Epithelial cell of proximal tubule (primary cell): ENCODE data around the gene IPCEF1. TPM values are rescaled to one million over a fixed set of nuclear protein-coding genes. Genes with fewer than 3 reads are reported as not detected.

Source experiments
- DNase-seq: peaks from one replicate; pipeline ENCODE4 v3.0.0-alpha.2; 2011; ENCODE audit warnings: low read depth
- H3K4me3 ChIP-seq: 2 replicates; pipeline ENCODE4 v1.5.1; 2011; ENCODE audit warnings: low read depth, mild to moderate bottlenecking, low read length
- CTCF ChIP-seq: conservative IDR thresholded peaks from 2 replicates; pipeline ENCODE4 v1.5.1; 2012; ENCODE audit warnings: low read depth, mild to moderate bottlenecking, low read length
- total RNA-seq: library from RNA; depleted of rRNA; stranded (reverse); fragments of >200 nt; gene quantifications from 2 replicates; pipeline ENCODE4 v1.2.3, GENCODE V29; 2015

IPCEF1 gene
- total RNA-seq, 1 donor from 2014 or later = 0.63 TPM

GRCh38 chr6:154257067-154257466 lies 99.5 kb downstream of the IPCEF1 start:
- no peak for TF ChIP-seq CTCF
- no peak overlapping the region for H3K4me3 ChIP-seq
- DNase-seq = no peak

DNA sequence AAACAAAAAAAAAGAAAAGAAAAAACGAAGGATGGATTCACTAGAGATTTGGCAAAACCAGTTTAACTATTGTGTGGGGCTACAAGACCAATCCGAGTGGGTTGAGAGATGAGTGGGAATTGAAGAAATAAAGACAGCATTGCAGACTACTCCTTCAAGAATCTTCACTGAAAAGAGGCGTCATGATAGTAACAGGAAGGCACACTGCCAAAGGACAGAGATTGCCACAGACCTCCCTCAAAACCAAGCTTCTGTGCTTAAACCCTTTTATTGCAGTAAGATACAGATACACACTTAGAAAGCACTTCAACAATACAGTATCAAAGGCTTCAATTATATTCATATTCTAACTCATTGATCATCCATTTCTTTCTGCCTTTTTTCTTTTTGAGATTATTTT lies 103.9 kb downstream of the IPCEF1 start:
- no peak for DNase-seq
- TF ChIP-seq CTCF = no peak
- H3K4me3 ChIP-seq = no peak overlapping the region

GRCh38 chr6:154251116-154251515 lies 105.5 kb downstream of the IPCEF1 start:
- DNase-seq = no peak
- no peak overlapping the region for H3K4me3 ChIP-seq
- TF ChIP-seq CTCF = no peak

DNA sequence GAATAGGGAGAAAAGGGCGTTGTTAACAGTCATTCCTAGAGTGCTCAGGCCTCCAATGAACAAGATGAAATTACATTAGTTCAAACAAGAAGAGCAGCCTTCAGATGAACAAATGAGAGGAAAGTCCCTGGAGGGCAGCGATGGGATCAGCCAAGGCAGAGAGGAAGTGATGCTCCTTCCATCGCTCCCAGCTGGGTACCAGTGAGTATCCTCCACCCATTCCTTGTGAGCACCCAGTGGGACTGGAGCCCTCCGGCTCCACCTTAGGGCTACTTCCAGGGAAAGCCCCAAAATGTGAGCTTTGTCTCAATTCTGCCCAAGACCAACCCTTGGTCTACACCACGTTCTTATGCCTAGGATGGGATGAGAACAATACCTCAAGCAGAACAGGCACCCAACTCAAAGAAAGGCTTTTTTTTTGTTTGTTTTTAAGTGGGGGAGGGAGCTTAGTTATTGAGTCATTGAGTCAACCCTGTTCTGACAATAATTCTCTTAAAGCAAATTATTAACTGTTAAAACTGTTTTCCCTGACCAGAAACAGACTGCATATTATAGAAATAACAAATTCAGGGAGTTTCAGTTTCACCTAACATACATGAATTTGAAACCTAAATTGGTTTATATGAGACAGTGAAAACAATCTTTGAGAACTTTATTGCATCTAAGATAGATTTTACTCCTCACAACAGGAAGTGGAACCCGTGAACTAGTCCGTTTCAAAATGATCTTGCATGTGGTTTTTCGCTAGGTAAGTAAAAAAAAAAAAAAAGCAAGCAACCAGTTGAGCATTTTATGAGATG lies 106.9 kb downstream of the IPCEF1 start:
- no peak for TF ChIP-seq CTCF
- DNase-seq = peak; percentile 75

DNA sequence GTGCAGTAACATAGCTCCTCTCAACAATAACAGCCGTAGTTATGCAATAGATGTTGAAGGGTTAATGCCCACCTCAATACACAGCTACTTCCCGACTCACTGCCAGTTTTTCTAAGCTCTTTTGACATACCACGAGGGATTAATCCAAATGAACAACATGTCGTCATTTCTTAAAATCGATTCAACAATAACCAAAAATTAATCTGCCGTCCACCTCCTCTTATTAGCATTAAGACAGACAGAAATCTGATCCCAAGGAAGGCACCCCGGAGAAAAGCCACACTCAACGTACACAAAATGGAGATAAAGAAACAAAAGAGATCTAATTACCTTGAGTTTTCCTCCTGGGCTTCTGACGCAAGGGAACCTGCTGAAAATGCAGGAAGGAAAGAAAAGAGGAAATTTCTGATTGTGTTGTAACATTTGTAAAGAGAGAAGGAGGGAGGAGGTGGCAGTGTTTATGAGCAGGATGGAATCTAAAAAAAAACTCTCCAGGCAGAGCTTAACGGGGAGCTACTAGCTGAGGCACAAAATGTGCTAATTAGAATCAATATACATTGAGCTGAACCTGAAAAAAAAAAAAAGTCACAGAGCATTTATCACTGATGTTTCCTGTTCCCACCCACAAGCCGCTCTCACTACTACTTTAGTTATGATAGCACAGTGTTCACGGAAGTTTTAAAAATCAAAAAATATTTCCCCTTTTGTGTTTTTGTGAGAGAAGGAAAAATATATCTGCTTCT lies 109.3 kb downstream of the IPCEF1 start:
- peak overlapping the region; percentile 42 for H3K4me3 ChIP-seq
- TF ChIP-seq CTCF = no peak
- no peak for DNase-seq

More for the DNA sequence above, 106.9 kb downstream of the IPCEF1 start:
- peak overlapping the region; percentile 48 for H3K4me3 ChIP-seq

DNA sequence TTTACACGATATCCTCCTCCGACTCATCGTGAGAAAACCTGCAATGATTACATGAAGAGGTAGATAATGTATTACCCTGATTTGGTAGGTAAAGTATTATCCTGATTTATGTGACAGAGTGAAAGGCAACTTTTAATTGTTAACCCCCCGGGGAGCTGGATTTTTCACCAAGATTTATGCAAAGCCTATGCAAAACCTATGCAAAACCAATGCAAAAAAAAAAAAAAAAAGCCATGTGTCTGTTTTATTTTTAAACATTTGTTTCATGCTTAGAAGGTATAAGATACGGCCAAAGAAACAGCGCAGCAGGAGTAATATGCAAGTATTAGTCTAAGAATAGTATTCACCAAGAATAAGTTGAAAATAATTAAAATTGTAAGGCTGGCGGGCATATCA lies 109.9 kb downstream of the IPCEF1 start:
- peak overlapping the region; percentile 42 for H3K4me3 ChIP-seq
- TF ChIP-seq CTCF = no peak
- DNase-seq = no peak
